SKM-1 treated with dmso at 0.1 percent for 144 hours (cell line): ENCODE results near the gene PIK3CB.
"Not testable (repeated sequence)": the region's sequence is repeated elsewhere in the genome, so short reads cannot be mapped to it uniquely, and the experiment has no call there.

Experiments used
- DNase-seq: peaks from one replicate; lab custom pipeline; 2025; ENCODE audit not compliant: unreplicated experiment; lab: John Stamatoyannopoulos, UW

The PIK3CB gene

DNA sequence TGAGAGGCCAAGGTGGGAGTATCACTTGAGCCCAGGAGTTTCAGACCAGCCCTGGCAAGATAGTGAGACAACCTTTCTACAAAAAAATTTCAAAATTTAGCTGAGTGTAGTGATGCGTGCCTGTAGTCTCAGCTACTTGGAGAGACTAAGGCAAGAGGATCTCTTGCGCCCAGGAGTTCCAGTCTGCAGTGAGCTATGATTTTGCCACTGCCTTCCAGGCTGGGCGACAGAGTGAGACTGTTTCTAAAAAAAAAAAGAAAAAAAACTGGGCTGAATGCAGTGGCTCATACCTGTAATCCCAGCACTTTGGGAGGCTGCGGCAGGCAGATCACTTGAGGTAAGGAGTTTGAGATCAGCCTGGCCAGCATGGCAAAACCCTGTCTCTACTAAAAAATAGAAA lies 14.0 kb upstream of the PIK3CB start:
- no peak for DNase-seq

GRCh38 chr3:138846824-138847223 lies 12.1 kb upstream of the PIK3CB start:
- DNase-seq = not testable (repeated sequence)

DNA sequence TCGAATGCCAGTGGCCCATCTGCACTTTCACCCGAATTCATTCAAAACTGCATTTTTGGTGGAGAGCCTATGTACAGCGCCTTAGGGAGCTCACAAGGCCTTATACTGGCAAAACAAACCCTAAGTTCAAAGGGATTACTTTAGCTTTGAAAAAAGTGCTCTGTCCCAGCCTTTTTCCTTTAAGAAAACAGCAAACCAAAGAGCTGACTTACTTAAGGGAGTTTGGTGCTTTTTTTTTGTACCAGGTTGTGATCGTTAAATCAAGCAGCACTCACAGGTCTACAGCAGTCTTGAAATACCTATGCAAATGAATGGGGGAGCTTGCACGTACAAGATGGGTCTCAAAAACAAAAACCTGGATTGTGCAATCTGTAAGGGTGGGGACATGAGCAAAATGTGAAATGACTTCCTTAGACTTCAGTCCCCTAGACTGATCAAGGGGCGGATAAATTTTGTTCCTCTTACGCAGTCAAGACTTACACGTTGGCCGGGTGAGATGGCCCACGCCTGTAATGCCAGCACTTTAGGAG lies 11.6 kb upstream of the PIK3CB start:
- DNase-seq = no peak

DNA sequence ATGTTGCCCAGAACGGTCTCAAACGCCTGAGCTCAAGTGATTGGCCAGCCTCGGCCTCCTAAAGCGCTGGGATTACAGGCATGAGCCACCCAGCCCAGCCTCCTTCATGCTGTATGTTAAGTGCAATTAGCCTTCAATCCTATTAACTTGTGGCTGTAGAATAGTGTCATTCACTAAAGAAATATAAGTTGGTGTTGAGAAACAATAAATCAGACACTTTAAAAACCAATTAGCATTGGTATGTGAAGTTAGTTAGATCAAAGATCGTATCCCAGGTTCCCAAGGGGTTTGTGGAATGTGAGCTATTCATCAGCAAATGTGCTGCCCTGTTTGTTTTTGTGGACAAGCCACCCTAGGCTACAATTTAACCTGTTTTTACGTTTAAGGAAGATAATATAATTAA lies 11.0 kb upstream of the PIK3CB start:
- no peak for DNase-seq

DNA sequence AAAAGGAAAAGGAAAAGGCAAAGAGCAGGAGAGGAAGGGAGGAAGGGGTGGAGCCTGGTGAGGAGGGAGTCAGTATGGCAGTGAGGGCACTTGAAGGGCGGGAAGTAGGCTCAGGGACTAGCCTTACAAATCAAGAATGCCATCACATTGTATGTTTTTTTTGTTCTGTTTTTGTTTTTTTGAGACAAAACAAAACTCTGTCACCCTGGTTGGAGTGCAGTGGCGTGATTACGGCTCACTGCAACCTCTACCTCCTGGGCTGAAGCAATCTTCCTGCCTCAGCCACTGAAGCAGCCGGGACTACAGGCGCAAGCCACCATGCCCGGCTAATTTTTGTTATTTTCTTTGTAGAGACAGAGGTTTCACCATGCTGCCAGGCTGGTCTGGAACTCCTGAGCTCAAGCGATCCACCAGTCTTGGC lies 10.5 kb upstream of the PIK3CB start:
- no peak for DNase-seq

GRCh38 chr3:138842483-138843188 lies 7.9 kb upstream of the PIK3CB start:
- peak; percentile 77 for DNase-seq

- DNase-seq = not testable (repeated sequence)
These were observed 3.7 kb upstream of the PIK3CB start for GRCh38 chr3:138838385-138838784.

- DNase-seq = not testable (repeated sequence)
These were observed 1.1 kb upstream of the PIK3CB start for GRCh38 chr3:138835846-138836245.

GRCh38 chr3:138835397-138835757 lies 649 bp upstream of the PIK3CB start:
- no peak for DNase-seq

DNA sequence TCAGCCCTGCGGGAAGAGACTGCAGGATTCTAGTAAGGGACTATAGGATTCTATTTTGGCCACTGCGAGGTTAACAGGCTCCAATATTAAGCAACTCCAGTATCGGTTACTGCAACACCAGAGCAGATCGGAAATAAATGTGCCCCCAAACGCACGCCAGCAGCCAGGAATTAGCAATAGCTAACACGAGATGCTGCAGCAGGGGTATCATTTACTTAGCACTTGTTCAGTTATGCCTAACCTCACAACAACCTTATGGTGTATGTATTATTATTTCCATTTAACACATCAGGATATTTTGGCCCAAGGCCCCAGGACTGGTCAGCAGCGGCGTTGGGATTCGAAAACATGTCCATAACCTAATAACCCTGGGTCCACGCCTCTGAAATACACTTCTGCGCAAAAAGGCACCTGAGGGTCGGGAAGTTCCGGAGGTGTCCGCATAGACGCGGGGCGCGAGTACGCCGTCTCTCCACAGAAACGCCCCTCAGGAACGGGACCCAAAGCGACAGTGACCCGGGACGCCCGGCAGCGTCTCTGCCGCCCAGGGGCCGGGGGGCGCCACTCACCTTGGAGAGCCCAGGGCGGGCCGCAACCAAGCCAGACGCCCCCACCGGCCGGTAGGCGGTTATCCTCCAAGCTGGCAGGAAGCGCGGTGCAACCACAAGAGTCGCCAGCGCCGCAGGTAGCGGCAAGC lies 681 bp downstream of the PIK3CB start:
- peak; percentile 58 for DNase-seq

DNA sequence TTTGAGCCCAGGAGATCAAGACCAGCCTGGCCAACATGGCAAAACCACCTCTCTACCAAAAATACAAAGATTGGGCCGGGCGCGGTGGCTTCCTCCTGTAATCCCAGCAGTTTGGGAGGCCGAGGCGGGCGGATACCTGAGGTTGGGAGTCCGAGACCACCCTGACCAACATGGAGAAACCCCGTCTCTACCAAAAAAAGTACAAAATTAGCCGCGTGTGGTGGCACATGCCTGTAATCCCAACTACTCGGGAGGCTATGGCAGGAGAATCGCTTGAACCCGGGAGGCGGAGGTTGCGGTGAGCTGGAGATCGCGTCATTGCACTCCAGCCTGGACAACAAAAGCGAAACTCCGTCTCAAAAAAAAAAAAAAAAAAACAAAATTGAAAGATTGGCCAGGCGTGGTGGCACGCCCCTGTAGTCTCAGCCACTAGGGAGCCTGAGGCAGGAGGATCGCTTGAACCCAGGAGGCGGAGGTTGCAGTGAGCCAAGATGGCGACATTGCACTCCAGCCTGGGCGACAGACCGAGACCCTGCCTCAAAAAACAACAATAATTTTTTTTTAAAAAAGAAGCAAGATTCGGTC lies 2.2 kb downstream of the PIK3CB start:
- not testable (repeated sequence) for DNase-seq

DNA sequence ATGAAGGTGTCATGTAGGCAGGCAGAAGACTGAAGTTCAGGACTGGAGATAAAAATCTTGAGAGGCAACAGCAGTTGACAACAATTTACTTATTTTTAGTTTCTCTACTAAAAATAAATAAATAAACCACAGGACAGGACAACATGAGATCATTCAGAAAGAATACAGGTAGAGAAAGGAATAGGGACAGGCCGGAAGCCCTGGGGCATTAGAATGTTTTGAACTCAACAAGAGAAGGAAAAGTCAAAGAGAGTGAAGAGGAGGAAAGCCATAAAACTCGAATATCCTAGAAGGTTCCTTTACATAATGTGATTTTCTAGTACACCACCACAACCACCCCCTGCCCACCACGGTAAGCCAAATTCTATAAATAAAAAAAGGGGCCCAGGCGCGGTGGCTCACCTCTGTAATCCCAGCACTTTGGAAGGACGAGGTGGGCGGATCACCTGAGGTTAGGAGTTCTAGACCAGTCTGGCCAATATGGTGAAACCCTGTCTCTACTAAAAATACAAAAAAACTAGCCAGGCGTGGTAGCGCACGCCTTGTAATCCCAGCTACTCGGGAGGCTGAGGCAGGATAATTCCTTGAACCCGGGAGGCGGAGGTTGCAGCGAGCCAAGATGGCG lies 4.7 kb downstream of the PIK3CB start:
- DNase-seq = no peak

GRCh38 chr3:138829097-138829496 lies 5.6 kb downstream of the PIK3CB start:
- no peak for DNase-seq

- no peak for DNase-seq
These were observed 7.5 kb downstream of the PIK3CB start for GRCh38 chr3:138827222-138827621.

- DNase-seq = no peak
These were observed 9.4 kb downstream of the PIK3CB start for GRCh38 chr3:138825336-138825735.

- no peak for DNase-seq
These were observed 10.6 kb downstream of the PIK3CB start for GRCh38 chr3:138824114-138824506.

DNA sequence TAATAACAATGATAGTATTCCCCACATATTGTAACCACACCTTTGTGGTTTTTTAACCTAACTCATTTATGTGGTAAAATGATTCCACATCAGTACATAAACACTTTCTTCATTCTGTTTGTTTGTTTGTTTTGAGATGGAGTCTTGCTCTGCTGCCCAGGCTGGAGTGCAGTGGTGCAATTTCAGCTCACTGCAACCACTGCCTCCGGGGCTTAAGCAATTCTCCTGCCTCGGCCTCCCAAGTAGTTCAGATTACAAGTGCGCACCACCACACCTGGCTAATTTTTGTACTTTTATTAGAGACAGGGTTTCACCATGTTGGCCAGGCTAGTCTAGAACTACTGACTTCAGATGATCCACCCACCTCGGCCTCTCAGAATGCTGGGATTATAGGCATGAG lies 14.3 kb downstream of the PIK3CB start:
- DNase-seq = not testable (repeated sequence)

DNA sequence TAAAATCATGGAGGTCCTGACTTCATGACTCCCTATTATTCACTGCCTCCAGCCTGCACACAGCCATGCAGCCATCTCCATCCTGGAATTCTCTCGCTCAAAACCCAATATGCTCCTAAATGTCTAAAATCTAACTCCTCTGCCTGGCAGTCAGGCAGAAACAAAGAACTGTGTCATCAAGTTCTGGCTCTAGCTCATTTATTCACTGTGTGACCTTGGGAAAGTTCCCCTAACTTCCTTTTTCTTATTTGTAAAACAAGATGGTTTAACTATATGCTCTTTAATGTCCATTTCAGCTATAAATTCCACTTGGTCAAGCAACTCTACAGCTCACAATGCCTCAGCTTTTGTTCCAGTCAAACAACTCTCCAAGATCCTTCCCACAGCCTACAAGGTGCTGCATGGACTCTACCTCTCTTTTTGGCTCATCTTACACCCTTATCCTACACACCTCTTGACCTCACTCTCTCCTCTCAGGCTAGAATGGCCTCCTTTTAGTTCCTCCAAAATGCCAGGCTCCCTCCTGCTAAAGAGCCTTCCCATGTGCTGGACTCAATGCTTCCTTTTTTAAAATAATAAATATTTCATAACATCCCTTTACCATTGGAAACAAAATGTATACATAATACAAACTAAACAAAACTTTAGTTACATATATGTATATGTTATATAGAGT lies 16.4 kb downstream of the PIK3CB start:
- no peak for DNase-seq

GRCh38 chr3:138817695-138818094 lies 17.0 kb downstream of the PIK3CB start:
- DNase-seq = no peak

DNA sequence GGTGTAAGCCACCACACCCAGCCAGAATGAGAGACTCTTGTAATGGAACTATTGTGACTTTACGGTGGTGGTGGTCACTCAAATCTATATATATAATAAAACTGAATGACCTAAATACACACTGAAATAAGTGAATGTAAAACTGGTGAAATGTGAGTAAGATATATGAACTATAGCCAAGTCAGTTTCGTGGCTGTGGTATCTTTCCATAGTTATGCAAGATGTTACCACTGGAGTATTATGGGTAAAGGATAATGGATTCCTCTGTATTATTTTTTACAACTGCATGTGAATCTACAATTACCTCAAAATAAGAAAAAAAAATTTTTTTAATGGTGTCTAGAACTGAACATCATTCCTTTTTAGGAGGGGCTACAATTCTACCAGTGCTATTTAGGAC lies 21.9 kb downstream of the PIK3CB start:
- no peak for DNase-seq
